ENCODE results near the gene PCSK2.

PCSK2 gene

DNA sequence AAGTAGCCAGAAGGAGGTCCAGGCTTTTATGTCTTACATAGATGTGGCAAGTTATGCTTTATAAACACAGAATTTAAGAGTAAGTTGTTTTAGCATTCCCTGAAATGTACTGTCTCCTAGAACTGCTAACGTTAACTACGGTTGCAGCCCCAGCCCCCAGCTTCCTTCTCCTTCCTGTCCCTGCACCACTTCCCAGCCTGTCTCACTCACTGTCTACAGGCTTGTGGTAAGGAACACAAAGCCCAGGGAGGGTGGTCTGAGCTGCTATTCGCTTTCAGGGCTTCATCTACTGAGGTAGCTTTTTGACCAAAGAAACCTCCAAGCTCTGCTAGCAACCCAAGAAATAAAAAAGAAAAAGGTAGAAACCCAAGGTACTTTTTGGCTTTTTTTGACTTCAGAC lies 35.9 kb downstream of the PCSK2 start:
- no peak for DNase-seq

DNA sequence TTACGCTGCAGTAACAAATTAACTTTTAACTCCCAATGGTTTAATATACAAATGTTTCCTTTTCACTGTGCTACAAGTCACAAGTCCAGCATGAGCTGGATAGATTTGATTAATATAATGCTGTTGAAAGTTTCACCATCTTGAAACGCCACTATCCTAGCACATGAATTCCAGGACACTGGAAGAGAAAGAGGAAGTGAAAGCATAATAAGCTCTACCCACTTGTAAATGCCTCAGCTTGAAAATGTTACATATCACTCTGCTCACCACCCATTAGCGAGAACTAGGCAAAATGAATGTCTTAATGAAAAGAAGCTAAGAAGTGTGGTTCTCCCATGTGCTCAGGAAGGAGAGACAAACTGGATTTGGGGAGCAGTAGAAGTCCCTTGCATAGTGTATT lies 46.9 kb downstream of the PCSK2 start:
- DNase-seq = no peak

DNA sequence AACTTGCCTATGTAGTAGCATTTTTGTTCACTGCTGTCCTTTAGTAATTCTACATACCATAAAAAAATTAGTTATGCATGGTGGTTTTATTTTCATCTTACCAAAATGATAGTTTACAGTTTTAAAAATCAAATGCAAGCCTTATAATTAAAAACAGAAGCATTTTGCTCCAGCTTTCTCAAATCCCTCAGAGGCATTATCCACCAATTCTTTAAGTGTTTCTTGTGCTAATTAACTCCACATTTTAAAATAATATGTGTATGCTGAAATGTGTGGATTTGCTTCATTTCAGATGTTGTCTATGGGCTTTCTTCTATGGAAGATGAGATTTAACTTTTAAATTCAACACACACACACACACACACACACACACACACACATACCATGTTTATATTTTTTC lies 49.3 kb downstream of the PCSK2 start:
- DNase-seq = no peak

DNA sequence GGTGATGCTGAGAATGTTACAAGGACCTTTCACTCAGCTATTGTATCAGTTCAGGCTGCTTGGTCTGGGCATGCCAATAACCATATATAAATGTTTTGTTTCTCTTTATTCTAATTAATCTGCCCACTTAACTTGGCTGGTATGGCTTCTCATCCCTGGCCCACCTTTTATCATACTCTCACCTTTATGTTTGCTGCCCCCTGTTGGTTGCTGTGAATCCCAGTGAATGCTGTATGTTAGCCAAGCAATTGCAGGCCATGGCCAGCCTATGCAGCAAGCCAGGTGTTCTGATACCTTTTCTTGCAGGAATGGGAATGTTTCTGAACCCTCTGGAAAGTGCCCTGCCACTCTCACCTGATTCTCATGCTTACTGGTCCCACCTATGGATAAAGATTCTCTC lies 54.6 kb downstream of the PCSK2 start:
- DNase-seq = no peak

DNA sequence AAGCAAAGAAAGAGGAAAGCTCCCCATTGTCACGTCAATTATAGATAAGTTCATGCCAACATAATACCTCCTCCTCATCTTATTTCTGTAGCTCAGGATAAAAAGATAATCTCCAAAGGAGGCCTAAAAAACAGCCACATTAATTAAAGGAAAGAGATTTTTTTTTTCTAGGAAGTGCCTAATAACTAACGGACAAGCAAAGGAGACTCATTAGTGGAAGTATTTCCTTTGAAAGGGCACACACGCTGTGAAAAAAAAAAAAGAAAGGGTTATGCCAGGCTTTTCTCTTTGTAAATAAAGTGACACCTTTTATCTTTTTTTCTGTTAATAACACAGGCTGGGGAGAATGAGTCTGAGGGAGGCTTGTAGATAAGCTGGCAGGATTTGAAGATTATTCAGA lies 55.7 kb downstream of the PCSK2 start:
- DNase-seq = no peak

DNA sequence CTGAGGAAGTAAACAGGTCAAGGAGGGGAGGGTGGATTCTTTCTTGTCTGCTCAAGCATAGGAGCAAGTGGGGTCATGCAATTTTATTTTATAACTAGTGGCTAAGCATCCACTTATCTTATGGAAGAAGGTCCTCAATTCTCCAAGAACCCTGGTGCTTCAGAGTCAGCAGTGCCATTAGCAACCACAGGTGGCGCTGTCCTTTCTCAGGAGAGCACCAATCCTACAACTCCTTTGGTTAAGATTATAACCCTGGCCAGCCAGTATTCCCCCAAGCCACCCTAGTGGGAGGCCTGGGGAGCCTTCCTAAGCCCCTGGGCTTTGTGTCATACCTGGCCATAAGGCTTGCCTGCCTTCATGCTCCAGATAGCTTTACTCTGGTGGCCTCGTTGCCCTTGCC lies 60.7 kb downstream of the PCSK2 start:
- DNase-seq = no peak

DNA sequence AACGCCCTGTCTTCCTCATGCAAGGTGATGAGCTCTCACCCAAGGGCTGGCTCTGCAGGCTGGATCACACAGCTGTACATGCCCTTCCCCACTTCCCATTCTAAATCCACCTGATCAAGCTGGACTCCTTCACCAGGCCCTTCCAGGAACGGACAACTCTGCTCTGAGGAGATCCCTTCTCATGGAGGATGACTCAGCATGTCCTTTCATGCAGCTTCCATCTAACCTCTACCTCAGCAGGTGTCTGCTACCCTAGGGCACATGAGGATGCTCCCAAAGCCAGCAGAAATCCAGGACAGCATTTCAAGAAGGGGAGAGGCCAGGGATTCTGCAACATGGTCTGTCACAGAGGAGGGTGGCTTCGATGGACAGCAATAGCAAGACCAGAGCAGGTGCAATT lies 61.2 kb downstream of the PCSK2 start:
- no peak for DNase-seq

DNA sequence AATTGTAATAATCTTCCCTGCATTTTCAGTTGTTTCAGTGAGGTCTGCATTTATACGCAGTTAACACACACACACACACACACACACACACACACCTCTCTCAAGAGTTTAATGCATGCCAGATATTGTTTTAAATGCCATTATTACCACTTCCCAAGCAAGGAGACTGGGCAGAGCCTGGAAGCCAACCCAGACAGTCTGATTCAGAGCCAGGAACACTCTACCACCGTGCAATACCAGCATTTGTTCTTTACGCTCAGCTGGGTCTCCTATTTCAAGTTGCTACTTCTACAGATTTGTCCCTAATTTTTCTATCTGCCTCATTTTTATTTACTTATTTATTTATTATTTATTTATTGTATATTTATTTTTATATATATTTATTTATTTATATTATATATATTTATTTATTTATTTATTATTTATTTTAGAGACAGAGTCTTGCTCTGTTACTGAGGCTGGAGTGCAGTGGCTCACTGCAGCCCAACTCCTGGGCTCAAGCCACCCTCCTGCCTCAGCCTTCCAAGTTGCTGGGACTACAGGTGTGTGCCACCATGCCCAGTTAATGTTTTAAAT lies 68.4 kb downstream of the PCSK2 start:
- DNase-seq = no peak

DNA sequence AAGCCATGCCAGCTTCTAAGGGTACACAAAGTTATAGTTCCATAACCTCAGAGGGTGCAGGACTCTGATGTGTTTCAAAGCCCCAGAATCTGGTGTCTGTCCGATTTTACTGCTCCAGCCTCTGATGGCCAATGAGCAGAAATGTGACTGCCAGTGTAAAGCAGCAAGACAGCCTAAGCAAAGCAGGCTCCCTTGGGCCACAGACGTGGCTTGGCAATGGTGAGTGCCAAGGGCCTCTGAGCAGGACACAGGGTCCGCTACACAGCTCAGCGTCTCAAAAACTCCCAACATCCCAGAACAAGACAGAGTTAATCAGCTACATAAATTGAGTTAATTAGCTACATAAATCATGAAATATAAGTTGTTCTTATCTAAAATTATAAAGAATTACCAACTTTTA lies 69.2 kb downstream of the PCSK2 start:
- DNase-seq = no peak

DNA sequence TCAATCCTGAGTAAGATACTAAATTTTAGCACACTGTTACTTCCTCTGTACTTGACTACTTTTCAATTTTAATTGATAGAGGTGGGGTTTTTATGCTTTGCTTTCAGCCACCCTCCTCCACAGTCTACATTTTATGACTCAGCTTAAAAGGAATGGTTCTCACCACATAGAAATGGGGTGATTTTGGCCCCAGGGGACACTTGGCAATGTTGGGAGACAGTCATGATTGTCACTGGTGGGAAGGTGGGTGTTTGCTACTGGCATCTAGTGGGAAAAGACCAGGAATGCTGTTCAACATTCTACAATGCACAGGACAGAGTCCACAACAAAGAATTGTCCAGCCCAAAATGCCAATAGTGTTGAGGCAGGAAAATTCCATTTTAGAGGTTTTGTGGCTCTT lies 71.3 kb downstream of the PCSK2 start:
- no peak for DNase-seq

DNA sequence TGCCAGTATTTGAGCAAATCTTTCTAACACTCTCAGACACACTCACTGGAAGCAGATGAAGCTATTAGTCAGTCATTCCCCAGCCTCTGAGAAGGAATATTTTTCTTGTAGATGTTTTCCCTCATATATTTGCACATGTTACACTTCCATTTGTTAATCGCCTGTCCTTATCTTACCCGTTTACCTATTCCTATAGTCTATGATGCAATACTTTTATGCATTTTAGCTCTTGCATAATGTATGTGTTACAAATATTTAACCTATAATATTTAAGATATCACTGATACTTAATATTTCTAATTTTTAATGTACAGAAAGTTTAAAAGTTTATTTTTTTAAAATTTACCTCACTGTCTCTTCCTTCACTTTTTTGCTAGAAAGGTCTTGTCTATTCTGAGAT lies 71.9 kb downstream of the PCSK2 start:
- DNase-seq = no peak

DNA sequence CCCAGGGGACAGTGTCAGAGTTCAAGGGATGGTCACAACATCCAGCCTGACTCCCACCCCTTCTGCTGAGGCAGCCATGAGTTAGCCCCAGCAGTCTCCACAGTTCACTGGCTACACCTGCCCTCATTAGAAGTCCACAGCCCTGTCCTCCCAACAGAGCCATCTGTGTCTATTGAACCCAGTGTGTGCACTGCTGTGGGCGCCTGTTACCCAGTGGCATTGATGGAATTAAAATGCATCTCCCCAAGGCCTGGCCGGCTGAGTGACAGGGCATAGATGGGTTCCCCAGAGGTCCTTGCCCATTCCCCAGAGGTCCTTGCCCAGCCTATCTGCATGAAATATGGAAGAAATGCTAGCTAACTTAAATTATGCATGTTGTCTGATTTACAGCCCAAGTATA lies 73.3 kb downstream of the PCSK2 start:
- DNase-seq = no peak

DNA sequence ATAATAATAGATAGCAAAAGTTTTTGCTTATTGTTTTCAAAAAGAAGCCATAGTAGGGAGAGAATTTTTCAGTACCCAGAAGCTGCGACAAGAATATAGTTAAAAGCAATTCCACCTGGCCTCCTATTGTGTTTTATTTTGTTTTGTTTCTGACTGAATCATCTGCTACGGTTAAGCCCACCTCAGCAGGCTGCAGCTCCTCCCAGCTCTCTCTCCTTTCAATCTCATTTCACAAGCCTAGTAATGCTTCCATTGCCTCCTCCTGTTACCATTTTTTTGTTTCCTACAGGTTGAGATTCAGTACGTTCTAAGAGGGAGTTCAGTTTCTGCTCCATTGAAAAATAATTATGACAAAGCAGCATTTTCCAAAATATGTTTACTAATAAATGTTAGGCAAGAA lies 77.9 kb downstream of the PCSK2 start:
- no peak for DNase-seq

DNA sequence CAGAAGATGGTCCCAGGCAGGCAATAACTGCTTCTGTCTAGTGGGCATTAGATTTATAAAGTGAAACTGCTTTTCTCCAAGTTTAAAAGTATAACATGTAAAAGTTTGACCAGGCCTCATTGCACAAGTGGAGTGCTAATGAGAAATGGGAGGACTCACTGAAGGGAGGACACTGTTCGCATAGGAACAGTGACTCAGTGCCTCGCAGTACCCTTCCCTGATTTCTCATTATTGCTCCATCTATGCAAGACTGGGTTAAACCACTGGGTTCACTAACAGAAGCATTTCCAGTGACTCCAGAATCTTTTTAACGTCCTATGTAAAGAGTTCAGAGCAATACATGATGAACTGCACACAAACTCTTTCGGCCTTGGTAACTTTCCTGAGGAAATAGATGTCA lies 79.6 kb downstream of the PCSK2 start:
- no peak for DNase-seq

DNA sequence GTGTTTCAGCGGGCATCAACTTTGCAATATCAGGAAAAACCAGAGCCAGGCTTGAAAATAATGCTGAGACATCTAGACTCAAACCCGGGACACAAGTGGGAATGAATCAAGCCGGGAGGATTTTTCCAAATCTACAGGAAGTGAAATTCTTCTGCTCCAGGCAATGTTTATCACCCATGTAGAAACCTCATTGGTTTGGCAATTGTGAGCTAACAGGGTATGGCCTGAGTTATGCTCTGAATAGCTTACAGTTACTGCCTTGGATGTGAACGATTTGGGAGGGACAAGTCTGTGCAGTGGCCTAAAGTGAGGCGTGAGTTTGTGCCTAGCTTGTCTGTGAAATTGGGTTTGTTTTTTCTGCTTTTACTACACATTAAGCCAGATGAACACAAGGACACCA lies 87.4 kb downstream of the PCSK2 start:
- no peak for DNase-seq

DNA sequence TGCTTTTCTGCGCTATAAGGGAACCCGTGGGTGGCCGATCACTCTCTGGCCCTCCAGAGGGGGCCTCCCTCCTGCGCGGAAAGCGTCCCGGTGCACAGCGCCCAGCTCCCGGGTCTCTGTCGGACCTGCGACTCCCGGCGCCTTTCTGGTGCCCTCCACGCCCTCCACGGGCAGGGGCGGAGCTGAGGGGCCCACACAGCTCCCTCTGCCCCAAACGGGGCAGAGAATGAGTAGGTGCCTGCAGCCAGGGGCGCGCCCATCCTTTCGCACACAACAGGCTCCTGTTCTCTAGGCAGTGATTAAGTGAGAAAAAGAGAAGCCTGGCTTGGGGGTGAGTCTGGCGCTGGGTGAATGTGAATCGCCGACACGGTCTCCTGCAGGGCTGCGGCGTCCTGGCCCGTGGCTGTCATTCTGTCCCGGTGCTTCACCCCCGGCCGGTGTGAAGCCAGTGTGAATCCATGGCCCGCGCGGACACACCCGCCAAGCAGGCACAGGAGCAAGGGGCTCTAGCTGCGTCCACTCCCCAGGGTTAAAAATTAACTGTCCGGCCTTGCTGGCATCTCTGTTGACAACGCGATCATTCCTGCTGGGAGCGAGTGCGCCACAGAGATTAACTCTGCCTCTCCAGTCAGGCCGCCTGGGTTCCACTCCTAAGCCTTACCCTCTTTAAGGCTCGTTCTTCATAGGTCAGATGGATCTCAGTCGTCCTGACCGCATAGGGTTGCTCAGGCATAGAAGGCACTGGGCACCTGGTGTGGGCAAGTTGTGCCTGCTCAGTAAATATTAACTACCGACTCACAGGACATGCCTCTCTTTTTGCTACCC lies 88.8 kb downstream of the PCSK2 start:
- no peak for DNase-seq

DNA sequence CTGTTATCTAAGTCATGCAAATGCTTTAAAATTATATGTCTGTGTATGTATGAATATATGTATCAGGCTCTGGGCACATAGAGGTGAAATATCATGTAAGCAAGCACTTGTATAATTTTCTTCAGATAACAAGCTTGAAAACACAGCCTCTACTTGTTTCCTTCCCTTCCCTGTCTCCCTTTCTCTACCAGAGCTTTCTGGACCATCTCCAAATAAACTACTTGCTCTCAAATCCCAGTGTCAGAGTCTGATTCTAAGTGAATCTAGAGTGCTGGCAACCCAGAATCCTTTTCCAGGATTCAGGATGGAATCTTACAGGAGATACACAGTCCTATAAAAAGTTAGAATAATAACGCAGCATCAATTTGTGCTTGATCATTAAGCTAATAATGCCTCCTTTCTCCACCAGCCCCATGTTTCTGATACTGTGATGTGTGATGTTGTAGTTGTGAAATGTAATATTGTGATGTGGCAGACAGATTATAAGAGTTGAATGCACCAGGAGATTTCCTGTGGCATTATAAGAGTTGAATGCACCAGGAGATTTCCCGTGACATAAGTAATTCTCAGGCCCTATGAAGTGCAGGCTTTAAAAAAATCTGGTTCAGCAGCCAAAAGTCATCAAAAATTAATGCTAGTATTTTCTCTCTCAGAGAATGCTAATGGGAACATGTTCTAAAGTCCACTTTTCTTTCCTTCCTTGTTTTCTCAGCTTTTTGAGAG lies 89.6 kb downstream of the PCSK2 start:
- DNase-seq = no peak

DNA sequence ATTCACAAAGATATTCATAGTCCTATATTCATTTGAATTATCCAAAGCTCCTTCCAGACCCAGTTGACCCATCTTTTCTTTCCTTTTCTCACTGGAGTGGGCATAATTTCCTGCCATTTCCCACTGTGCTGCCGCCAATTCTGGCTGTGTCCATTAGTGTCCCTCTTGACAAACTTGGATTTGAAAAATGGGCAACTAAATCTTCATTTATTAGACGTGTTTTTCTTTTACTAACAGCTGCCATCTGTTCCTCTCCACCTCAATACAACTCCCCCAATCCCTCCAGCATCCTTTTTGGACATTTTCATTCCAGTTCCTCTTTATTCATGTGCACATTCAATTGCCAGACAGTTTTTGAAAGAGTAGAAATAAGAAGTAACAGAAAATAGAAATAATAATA lies 90.5 kb downstream of the PCSK2 start:
- no peak for DNase-seq

DNA sequence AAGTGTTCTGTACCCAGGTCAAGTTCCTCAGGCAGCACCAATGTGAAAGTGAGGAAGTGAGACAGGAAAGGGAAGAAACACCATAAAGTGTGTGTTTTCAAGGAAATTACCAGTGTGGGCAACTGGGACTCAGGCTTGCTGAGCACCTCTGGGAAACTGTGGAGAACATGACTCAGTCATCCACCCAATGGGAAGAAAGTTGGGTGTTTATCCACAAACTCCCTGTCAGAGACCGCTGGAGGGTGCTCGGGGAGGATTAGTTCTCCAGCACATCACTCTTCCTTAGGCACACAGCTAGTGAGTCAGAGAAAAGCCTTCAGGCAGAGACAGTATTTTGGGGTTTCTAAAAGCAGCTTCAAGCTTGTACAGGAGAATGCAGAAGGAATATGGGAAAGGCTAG lies 93.6 kb downstream of the PCSK2 start:
- DNase-seq = no peak

DNA sequence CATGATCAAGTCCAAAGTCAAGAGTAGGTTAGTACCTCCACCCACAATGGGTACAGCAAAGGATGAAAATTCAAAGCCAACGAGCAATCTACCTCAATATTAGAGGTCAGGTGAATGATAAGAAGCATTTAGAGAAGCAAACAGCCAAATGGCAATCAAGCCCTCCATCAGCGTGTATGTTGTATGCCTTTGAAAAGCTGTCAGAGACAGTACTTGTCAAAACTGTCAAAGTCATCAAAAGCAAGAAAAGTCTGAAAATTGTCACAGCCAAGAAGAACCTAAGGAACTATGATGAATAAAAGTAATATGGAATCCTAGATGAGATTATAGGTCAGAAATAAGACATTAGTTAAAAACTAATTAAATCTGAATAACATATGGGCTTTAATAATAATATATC lies 99.3 kb downstream of the PCSK2 start:
- DNase-seq = no peak

DNA sequence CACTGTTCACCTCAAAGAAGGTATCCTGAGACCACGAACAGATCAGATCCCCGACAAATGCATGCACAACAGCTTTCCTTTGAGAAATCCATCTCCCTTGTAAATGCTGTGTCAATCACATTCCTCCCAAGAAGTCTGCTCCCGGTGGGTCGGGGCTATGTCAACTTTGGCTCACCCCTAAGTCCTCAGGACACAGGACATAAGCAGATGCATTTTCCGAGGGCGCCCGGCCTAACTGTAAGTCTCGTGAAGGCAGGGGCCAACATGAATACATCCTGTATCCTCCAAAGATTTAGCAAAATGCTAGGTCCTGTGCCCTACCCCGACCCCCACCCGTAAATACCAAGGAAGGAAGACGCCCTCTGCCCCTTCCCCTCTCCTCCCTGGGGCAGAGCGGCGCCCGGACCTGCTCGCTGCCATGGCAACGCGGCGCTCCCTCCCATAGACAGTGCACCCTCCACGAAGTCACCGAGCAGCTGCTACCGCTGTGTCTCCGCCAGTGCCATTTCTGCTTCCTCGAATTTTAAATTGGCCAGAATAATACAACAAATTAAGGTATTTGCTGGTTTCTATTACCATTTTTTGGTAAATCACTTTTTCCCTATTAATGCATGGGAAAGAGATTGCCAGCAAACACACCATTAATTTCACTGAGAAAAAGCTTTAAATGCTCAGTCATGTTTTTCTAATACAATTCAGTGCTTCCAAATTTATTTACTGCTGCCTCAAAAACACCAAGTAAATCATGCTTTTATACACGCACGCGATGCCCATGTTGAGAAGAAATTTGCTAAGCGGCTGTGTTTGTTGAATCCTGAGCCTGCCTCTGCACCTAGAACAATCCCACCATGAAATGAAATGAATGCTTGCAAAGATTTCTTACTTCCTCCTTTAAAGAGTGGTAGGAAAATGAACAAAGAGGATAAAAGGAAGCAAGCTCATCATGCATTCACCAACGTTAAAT lies 100.6 kb downstream of the PCSK2 start:
- no peak for DNase-seq

DNA sequence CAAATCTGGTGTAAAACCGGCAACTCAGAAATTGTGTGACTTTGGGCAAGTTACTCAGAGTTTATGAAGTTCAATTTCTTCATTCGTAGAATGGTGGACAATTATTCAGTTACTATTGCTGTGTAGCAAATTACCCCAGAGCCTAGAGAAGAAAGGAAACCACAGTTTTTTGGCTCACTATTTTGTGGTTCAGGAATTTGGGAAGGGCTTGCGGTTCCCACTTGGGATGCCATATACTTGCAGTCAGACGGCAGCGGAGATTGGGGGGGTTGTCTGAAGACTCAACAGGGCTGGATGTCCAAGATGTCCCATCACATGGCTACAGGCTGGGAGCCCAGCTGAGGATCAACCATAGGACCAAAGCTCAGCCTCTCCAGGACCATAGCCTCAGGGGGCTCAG lies 108.1 kb downstream of the PCSK2 start:
- no peak for DNase-seq

DNA sequence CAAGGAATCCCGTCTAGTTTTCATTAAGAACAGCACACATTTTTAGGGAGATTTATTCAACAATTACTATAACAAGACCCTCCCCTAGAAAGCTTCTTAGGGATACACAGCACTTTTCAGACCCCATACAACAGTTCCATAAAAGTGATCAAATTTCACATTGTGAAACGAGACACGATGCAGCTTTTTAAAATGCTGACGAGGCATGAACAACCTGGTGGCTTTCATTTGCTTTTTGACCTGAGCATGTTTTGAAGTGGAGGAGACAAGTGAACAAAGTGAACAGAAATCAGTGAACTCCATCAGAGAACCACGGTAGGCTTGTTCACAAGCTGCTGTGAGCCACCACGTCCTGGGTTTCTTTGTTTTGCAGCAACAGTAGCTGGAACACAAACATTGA lies 112.2 kb downstream of the PCSK2 start:
- DNase-seq = no peak
